ENCODE measurements around the gene KLK8. TPM values are rescaled to one million over a fixed set of nuclear protein-coding genes. Genes with fewer than 3 reads are reported as not detected.

KLK8 gene
- total and polyA plus RNA-seq, 2 experiments from 2014 or later: 4.9 to 14.6 TPM

DNA sequence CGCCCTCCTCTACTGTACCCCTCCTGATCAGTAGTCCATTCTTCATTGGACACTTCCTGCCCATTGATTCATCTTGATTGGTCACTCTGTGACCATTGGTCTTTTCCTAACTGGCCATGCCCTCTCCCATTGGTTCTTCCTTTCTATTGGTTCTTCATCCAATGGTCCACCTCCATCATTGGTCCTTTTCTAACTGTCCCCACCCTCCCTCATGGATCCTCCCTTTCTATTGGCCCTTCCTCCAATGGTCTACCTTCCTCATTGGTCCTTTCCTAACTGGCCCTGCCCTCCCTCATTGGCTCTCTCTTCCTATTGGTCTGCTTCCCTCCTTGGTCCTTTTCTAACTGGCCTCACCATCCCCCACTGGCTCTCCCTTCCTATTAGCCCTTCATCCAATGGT is 39.2 kb downstream of the KLK8 start:
- H3K27me3 ChIP-seq (ENCODE audit: insufficient read depth): no peaks in the 10 kb centered on the region
- Mint-ChIP-seq H3K27me3 (ENCODE audit: insufficient read depth, low read depth, poor library complexity) (peaks cover 8% of the 10 kb centered on the region), H3K9me3 (peaks cover 48% of the 10 kb centered on the region), H3K4me1 (no peaks in the 10 kb centered on the region; the same call in 2 of the 3 replicates), H3K4me3 (no peak overlapping the region), H3K36me3 (ENCODE audit: low read depth) (peaks cover 7% of the 10 kb centered on the region; the same call in 2 of the 3 replicates), H3K27ac (no peak overlapping the region)
- H3K36me3 ChIP-seq (ENCODE audit: insufficient read depth): no peaks in the 10 kb centered on the region
- H3K4me1 ChIP-seq (ENCODE audit: insufficient read depth): no peaks in the 10 kb centered on the region
- peaks cover 6% of the 10 kb centered on the region; the same call in 1 of the 2 replicates for H3K9me2 ChIP-seq (ENCODE audit: insufficient read depth)
- H4K20me1 ChIP-seq (replicated peaks; ENCODE audit: insufficient read depth): no peaks in the 10 kb centered on the region
- no peaks in the 10 kb centered on the region for H3K79me2 ChIP-seq (replicated peaks; ENCODE audit: insufficient read depth)
- no peaks in the 10 kb centered on the region for H3F3A ChIP-seq (replicated peaks; ENCODE audit: low read depth)
- no peak overlapping the region for H3K4me3 ChIP-seq
- H2AFZ ChIP-seq: no peak overlapping the region
- ATAC-seq (no peak), DNase-seq (ENCODE audit: low spot score) (no peak)
- H3K27ac ChIP-seq (ENCODE audit: low read depth): no peak overlapping the region
- H3K4me2 ChIP-seq: no peak overlapping the region
- no peak for TF ChIP-seq JUNB (IDR thresholded peaks at IDR 0.05; ENCODE audit: unreplicated experiment)
- TF ChIP-seq NANOG (IDR thresholded peaks at IDR 0.05; ENCODE audit: borderline replicate concordance): no peak
- TF ChIP-seq ZNF114 (CRISPR knock-in tag; IDR thresholded peaks at IDR 0.05): no peak
- TF ChIP-seq, protein P1, sequence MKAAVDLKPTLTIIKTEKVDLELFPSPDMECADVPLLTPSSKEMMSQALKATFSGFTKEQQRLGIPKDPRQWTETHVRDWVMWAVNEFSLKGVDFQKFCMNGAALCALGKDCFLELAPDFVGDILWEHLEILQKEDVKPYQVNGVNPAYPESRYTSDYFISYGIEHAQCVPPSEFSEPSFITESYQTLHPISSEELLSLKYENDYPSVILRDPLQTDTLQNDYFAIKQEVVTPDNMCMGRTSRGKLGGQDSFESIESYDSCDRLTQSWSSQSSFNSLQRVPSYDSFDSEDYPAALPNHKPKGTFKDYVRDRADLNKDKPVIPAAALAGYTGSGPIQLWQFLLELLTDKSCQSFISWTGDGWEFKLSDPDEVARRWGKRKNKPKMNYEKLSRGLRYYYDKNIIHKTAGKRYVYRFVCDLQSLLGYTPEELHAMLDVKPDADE (IDR thresholded peaks at IDR 0.05): no peak
- no peak for TF ChIP-seq CREB1 (CRISPR knock-in tag; IDR thresholded peaks at IDR 0.05; ENCODE audit: low read depth)
- TF ChIP-seq, protein P2, sequence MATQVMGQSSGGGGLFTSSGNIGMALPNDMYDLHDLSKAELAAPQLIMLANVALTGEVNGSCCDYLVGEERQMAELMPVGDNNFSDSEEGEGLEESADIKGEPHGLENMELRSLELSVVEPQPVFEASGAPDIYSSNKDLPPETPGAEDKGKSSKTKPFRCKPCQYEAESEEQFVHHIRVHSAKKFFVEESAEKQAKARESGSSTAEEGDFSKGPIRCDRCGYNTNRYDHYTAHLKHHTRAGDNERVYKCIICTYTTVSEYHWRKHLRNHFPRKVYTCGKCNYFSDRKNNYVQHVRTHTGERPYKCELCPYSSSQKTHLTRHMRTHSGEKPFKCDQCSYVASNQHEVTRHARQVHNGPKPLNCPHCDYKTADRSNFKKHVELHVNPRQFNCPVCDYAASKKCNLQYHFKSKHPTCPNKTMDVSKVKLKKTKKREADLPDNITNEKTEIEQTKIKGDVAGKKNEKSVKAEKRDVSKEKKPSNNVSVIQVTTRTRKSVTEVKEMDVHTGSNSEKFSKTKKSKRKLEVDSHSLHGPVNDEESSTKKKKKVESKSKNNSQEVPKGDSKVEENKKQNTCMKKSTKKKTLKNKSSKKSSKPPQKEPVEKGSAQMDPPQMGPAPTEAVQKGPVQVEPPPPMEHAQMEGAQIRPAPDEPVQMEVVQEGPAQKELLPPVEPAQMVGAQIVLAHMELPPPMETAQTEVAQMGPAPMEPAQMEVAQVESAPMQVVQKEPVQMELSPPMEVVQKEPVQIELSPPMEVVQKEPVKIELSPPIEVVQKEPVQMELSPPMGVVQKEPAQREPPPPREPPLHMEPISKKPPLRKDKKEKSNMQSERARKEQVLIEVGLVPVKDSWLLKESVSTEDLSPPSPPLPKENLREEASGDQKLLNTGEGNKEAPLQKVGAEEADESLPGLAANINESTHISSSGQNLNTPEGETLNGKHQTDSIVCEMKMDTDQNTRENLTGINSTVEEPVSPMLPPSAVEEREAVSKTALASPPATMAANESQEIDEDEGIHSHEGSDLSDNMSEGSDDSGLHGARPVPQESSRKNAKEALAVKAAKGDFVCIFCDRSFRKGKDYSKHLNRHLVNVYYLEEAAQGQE (IDR thresholded peaks at IDR 0.05; ENCODE audit: unreplicated experiment): no peak
- no peak for TF ChIP-seq ZNF331 (CRISPR knock-in tag; IDR thresholded peaks at IDR 0.05; ENCODE audit: low read depth)
- TF ChIP-seq POLR2AphosphoS5 (IDR thresholded peaks at IDR 0.05; ENCODE audit: low read depth): no peak
- TF ChIP-seq EZH2 (IDR thresholded peaks at IDR 0.05; ENCODE audit: low read depth, unreplicated experiment): no peak
- TF ChIP-seq STAT1 (IDR thresholded peaks at IDR 0.05; ENCODE audit: unreplicated experiment): no peak
- TF ChIP-seq, protein P3, sequence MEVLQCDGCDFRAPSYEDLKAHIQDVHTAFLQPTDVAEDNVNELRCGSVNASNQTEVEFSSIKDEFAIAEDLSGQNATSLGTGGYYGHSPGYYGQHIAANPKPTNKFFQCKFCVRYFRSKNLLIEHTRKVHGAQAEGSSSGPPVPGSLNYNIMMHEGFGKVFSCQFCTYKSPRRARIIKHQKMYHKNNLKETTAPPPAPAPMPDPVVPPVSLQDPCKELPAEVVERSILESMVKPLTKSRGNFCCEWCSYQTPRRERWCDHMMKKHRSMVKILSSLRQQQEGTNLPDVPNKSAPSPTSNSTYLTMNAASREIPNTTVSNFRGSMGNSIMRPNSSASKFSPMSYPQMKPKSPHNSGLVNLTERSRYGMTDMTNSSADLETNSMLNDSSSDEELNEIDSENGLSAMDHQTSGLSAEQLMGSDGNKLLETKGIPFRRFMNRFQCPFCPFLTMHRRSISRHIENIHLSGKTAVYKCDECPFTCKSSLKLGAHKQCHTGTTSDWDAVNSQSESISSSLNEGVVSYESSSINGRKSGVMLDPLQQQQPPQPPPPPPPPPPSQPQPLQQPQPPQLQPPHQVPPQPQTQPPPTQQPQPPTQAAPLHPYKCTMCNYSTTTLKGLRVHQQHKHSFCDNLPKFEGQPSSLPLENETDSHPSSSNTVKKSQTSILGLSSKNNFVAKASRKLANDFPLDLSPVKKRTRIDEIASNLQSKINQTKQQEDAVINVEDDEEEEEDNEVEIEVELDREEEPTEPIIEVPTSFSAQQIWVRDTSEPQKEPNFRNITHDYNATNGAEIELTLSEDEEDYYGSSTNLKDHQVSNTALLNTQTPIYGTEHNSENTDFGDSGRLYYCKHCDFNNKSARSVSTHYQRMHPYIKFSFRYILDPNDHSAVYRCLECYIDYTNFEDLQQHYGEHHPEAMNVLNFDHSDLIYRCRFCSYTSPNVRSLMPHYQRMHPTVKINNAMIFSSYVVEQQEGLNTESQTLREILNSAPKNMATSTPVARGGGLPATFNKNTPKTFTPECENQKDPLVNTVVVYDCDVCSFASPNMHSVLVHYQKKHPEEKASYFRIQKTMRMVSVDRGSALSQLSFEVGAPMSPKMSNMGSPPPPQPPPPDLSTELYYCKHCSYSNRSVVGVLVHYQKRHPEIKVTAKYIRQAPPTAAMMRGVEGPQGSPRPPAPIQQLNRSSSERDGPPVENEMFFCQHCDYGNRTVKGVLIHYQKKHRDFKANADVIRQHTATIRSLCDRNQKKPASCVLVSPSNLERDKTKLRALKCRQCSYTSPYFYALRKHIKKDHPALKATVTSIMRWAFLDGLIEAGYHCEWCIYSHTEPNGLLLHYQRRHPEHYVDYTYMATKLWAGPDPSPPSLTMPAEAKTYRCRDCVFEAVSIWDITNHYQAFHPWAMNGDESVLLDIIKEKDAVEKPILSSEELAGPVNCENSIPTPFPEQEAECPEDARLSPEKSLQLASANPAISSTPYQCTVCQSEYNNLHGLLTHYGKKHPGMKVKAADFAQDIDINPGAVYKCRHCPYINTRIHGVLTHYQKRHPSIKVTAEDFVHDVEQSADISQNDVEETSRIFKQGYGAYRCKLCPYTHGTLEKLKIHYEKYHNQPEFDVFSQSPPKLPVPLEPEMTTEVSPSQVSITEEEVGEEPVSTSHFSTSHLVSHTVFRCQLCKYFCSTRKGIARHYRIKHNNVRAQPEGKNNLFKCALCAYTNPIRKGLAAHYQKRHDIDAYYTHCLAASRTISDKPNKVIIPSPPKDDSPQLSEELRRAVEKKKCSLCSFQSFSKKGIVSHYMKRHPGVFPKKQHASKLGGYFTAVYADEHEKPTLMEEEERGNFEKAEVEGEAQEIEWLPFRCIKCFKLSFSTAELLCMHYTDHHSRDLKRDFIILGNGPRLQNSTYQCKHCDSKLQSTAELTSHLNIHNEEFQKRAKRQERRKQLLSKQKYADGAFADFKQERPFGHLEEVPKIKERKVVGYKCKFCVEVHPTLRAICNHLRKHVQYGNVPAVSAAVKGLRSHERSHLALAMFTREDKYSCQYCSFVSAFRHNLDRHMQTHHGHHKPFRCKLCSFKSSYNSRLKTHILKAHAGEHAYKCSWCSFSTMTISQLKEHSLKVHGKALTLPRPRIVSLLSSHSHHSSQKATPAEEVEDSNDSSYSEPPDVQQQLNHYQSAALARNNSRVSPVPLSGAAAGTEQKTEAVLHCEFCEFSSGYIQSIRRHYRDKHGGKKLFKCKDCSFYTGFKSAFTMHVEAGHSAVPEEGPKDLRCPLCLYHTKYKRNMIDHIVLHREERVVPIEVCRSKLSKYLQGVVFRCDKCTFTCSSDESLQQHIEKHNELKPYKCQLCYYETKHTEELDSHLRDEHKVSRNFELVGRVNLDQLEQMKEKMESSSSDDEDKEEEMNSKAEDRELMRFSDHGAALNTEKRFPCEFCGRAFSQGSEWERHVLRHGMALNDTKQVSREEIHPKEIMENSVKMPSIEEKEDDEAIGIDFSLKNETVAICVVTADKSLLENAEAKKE (CRISPR knock-in tag; IDR thresholded peaks at IDR 0.05): no peak
- TF ChIP-seq, protein P4, sequence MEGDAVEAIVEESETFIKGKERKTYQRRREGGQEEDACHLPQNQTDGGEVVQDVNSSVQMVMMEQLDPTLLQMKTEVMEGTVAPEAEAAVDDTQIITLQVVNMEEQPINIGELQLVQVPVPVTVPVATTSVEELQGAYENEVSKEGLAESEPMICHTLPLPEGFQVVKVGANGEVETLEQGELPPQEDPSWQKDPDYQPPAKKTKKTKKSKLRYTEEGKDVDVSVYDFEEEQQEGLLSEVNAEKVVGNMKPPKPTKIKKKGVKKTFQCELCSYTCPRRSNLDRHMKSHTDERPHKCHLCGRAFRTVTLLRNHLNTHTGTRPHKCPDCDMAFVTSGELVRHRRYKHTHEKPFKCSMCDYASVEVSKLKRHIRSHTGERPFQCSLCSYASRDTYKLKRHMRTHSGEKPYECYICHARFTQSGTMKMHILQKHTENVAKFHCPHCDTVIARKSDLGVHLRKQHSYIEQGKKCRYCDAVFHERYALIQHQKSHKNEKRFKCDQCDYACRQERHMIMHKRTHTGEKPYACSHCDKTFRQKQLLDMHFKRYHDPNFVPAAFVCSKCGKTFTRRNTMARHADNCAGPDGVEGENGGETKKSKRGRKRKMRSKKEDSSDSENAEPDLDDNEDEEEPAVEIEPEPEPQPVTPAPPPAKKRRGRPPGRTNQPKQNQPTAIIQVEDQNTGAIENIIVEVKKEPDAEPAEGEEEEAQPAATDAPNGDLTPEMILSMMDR (conservative IDR thresholded peaks at IDR 0.05; ENCODE audit: low read depth in 2 of 2): no peak
- no peak for TF ChIP-seq EZH2phosphoT487 (IDR thresholded peaks at IDR 0.05; ENCODE audit: unreplicated experiment)

Data from GM23338 (cell line).